ENCODE results near the gene CLEC16A. TPM values are rescaled to one million over a fixed set of nuclear protein-coding genes. Genes with fewer than 3 reads are reported as not detected.

Gene CLEC16A
- total and polyA plus RNA-seq, 9 of the 15 experiments (the other 6 are each of a cell fraction or from before 2014, with no cell fraction given) = 1.00 to 22.3 (median 10.0) TPM

DNA sequence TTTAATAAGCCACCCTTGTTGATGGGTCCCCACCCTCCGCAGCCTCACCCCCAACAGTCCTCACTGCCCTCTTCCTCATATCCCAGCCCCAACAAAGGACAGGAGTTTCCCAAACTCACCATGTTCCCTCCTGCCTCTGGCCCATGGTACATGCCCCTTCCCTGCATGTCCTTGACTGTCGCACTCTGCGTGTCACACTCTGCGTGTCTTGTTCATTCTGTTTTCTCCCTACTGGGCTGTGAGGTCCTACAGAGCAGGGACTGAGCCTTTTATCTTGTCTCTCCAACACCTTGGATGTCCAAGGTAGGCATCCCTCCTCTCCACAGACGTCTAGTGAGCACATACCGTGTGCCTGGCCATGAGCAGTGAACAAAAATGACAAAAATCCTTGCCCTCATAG, 156.9 kb downstream of the CLEC16A start (continued):
- TF ChIP-seq JUND (IDR thresholded peaks at IDR 0.05; ENCODE audit: borderline replicate concordance, low read depth, low read length) = no peak
- no peak for TF ChIP-seq JUND (tag; IDR thresholded peaks at IDR 0.05; ENCODE audit: borderline replicate concordance, low read depth, low read length)
- no peak for TF ChIP-seq NCOR1 (IDR thresholded peaks at IDR 0.05)
- no peak for TF ChIP-seq SRSF7 (optimal IDR thresholded peaks at IDR 0.05; ENCODE audit: low read depth, low read length)
- no peak for TF ChIP-seq MTA2 (IDR thresholded peaks at IDR 0.05; ENCODE audit: low read depth)
- no peak for TF ChIP-seq CHD4 (IDR thresholded peaks at IDR 0.05; ENCODE audit: insufficient read depth, insufficient replicate concordance, low read depth, low read length, poor library complexity, severe bottlenecking)
- no peak for TF ChIP-seq RBM17 (IDR thresholded peaks at IDR 0.05; ENCODE audit: borderline replicate concordance, low read depth, low read length)
- TF ChIP-seq GATAD2B (IDR thresholded peaks at IDR 0.05; ENCODE audit: borderline replicate concordance) = no peak
- TF ChIP-seq TEAD2 (tag; IDR thresholded peaks at IDR 0.05) = no peak
- TF ChIP-seq, protein P1, sequence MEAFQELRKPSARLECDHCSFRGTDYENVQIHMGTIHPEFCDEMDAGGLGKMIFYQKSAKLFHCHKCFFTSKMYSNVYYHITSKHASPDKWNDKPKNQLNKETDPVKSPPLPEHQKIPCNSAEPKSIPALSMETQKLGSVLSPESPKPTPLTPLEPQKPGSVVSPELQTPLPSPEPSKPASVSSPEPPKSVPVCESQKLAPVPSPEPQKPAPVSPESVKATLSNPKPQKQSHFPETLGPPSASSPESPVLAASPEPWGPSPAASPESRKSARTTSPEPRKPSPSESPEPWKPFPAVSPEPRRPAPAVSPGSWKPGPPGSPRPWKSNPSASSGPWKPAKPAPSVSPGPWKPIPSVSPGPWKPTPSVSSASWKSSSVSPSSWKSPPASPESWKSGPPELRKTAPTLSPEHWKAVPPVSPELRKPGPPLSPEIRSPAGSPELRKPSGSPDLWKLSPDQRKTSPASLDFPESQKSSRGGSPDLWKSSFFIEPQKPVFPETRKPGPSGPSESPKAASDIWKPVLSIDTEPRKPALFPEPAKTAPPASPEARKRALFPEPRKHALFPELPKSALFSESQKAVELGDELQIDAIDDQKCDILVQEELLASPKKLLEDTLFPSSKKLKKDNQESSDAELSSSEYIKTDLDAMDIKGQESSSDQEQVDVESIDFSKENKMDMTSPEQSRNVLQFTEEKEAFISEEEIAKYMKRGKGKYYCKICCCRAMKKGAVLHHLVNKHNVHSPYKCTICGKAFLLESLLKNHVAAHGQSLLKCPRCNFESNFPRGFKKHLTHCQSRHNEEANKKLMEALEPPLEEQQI (IDR thresholded peaks at IDR 0.05) = no peak
- TF ChIP-seq CBX1 (IDR thresholded peaks at IDR 0.05; ENCODE audit: low read depth) = no peak
- TF ChIP-seq, protein P2, sequence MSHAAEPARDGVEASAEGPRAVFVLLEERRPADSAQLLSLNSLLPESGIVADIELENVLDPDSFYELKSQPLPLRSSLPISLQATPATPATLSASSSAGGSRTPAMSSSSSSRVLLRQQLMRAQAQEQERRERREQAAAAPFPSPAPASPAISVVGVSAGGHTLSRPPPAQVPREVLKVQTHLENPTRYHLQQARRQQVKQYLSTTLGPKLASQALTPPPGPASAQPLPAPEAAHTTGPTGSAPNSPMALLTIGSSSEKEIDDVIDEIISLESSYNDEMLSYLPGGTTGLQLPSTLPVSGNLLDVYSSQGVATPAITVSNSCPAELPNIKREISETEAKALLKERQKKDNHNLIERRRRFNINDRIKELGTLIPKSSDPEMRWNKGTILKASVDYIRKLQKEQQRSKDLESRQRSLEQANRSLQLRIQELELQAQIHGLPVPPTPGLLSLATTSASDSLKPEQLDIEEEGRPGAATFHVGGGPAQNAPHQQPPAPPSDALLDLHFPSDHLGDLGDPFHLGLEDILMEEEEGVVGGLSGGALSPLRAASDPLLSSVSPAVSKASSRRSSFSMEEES (CRISPR knock-in tag; IDR thresholded peaks at IDR 0.05) = no peak
- TF ChIP-seq, protein P3, sequence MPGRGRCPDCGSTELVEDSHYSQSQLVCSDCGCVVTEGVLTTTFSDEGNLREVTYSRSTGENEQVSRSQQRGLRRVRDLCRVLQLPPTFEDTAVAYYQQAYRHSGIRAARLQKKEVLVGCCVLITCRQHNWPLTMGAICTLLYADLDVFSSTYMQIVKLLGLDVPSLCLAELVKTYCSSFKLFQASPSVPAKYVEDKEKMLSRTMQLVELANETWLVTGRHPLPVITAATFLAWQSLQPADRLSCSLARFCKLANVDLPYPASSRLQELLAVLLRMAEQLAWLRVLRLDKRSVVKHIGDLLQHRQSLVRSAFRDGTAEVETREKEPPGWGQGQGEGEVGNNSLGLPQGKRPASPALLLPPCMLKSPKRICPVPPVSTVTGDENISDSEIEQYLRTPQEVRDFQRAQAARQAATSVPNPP (IDR thresholded peaks at IDR 0.05; ENCODE audit: borderline replicate concordance, insufficient read depth, insufficient read length) = no peak
- TF ChIP-seq, protein P4, sequence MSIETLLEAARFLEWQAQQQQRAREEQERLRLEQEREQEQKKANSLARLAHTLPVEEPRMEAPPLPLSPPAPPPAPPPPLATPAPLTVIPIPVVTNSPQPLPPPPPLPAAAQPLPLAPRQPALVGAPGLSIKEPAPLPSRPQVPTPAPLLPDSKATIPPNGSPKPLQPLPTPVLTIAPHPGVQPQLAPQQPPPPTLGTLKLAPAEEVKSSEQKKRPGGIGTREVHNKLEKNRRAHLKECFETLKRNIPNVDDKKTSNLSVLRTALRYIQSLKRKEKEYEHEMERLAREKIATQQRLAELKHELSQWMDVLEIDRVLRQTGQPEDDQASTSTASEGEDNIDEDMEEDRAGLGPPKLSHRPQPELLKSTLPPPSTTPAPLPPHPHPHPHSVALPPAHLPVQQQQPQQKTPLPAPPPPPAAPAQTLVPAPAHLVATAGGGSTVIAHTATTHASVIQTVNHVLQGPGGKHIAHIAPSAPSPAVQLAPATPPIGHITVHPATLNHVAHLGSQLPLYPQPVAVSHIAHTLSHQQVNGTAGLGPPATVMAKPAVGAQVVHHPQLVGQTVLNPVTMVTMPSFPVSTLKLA (conservative IDR thresholded peaks at IDR 0.05) = no peak
- TF ChIP-seq ZKSCAN8 (CRISPR knock-in tag; IDR thresholded peaks at IDR 0.05) = no peak
- peak; percentile 9; the same call in 1 of the 2 replicates for TF ChIP-seq CTBP1 (IDR thresholded peaks at IDR 0.05; ENCODE audit: borderline replicate concordance)
- TF ChIP-seq, protein P5, sequence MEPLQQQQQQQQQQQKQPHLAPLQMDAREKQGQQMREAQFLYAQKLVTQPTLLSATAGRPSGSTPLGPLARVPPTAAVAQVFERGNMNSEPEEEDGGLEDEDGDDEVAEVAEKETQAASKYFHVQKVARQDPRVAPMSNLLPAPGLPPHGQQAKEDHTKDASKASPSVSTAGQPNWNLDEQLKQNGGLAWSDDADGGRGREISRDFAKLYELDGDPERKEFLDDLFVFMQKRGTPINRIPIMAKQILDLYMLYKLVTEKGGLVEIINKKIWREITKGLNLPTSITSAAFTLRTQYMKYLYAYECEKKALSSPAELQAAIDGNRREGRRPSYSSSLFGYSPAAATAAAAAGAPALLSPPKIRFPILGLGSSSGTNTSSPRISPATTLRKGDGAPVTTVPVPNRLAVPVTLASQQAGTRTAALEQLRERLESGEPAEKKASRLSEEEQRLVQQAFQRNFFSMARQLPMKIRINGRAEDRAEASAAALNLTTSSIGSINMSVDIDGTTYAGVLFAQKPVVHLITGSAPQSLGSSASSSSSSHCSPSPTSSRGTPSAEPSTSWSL (CRISPR knock-in tag; IDR thresholded peaks at IDR 0.05; ENCODE audit: borderline replicate concordance) = 0 out of 2 replicates have a peak, but pooled peaks have one; percentile 61

Measured in K562 (cell line).